Keratinocyte (primary cell): Measurements from ENCODE around the gene MYLK4. TPM values are rescaled to one million over a fixed set of nuclear protein-coding genes. Genes with fewer than 3 reads are reported as not detected.

Experiments used
- DNase-seq: peaks from one replicate; pipeline ENCODE4 v3.0.0-alpha.2; 2011; ENCODE audit warnings: low read depth, missing footprints, low spot score
- FAIRE-seq: peaks from 2 replicates; lab custom pipeline; 2011; peaks lifted over from hg19 to GRCh38; lab: Jason Lieb, UNC
- H2AFZ ChIP-seq: 2 replicates; pipeline ENCODE4 v1.6.0; 2012; ENCODE audit warnings: low read length, control low read depth, inconsistent platforms; ENCODE audit not compliant: control insufficient read depth
- H3K27ac ChIP-seq: 2 replicates; pipeline ENCODE4 v1.5.1; 2011; ENCODE audit warnings: low read length; ENCODE audit not compliant: control insufficient read depth, insufficient read depth
- H3K27me3 ChIP-seq: 3 replicates; pipeline ENCODE4 v1.6.0; 2011; ENCODE audit warnings: low read length; ENCODE audit not compliant: control insufficient read depth, insufficient read depth; ENCODE audit errors: extremely low read depth
- H3K36me3 ChIP-seq, 2 experiments: 2 replicates in 1 of 2; 3 replicates in 1 of 2; pipeline ENCODE4 v1.5.1; 2011; ENCODE audit warnings: low read length in 2 of 2, mild to moderate bottlenecking in 1 of 2; ENCODE audit not compliant: control insufficient read depth in 2 of 2, insufficient read depth in 2 of 2; ENCODE audit errors: extremely low read depth in 1 of 2
- H3K4me1 ChIP-seq: 3 replicates; pipeline ENCODE4 v1.5.1; 2011; ENCODE audit warnings: low read length; ENCODE audit not compliant: control insufficient read depth, insufficient read depth; ENCODE audit errors: extremely low read depth
- H3K4me2 ChIP-seq: 3 replicates; pipeline ENCODE4 v1.6.0; 2011; ENCODE audit warnings: low read depth, low read length; ENCODE audit not compliant: control insufficient read depth, insufficient read depth; ENCODE audit errors: extremely low read depth
- H3K4me3 ChIP-seq, 3 experiments: fragments of 200-600 bp in 1 of 3; sonication (generic) in 1 of 3; 2 replicates in 2 of 3; 3 replicates in 1 of 3; pipeline ENCODE4 v1.5.1; 2011 to 2016; ENCODE audit warnings: low read length in 3 of 3, mild to moderate bottlenecking in 3 of 3, control low read depth in 2 of 3, inconsistent platforms in 1 of 3, low read depth in 1 of 3, mixed read lengths in 1 of 3, mixed run types in 1 of 3, moderate library complexity in 1 of 3; ENCODE audit not compliant: control insufficient read depth in 2 of 3, insufficient read depth in 2 of 3; ENCODE audit errors: extremely low read depth in 1 of 3
- H3K79me2 ChIP-seq: 2 replicates; pipeline ENCODE4 v1.6.0; 2012; ENCODE audit warnings: low read length; ENCODE audit not compliant: control insufficient read depth, insufficient read depth
- H3K9ac ChIP-seq: 3 replicates; pipeline ENCODE4 v1.6.0; 2011; ENCODE audit warnings: low read length; ENCODE audit not compliant: control insufficient read depth, insufficient read depth; ENCODE audit errors: extremely low read depth
- H3K9me1 ChIP-seq: 3 replicates; pipeline ENCODE4 v1.6.0; 2011; ENCODE audit warnings: low read length; ENCODE audit not compliant: control insufficient read depth, insufficient read depth; ENCODE audit errors: extremely low read depth
- H3K9me3 ChIP-seq: 2 replicates; pipeline ENCODE4 v1.5.1; 2012; ENCODE audit warnings: low read depth, low read length; ENCODE audit not compliant: control insufficient read depth
- H4K20me1 ChIP-seq: 3 replicates; pipeline ENCODE4 v1.6.0; 2011; ENCODE audit warnings: low read length; ENCODE audit not compliant: control insufficient read depth, insufficient read depth; ENCODE audit errors: extremely low read depth
- EZH2 ChIP-seq: IDR thresholded peaks from one replicate; pipeline ENCODE4 v1.6.1; 2012; ENCODE audit warnings: inconsistent platforms, mild to moderate bottlenecking, low read length, moderate library complexity
- dilution Hi-C: fragments of 300-500 bp; cut with MboI; formaldehyde crosslinking; loops from one replicate; pipeline ENCODE4 v1.7.0; 2020; ENCODE audit warnings: low sequenced_read_pairs; ENCODE audit not compliant: extremely low pct_ligation_motif_present
- polyA plus RNA-seq, 5 experiments: library from polyadenylated mRNA; depleted of rRNA in 3 of 5; stranded (reverse) in 3 of 5; stranded (forward) in 1 of 5; unstranded in 1 of 5; fragments of >200 nt; gene quantifications; 1 replicate in 1 of 5; 2 replicates in 3 of 5; 3 replicates in 1 of 5; pipeline versions ENCODE4 v1.2.1 to v1.2.3, GENCODE V29; 2011 to 2012; ENCODE audit warnings: missing spikeins in 2 of 5, low read depth in 1 of 5, low replicate concordance in 1 of 5
- TF ChIP-seq, protein P1 (sequence below), 3 experiments: IDR thresholded peaks in 1 of 3; conservative IDR thresholded peaks in 1 of 3; optimal IDR thresholded peaks in 1 of 3; 2 replicates in 2 of 3; 3 replicates in 1 of 3; pipeline versions ENCODE3 to v1.5.1; 2011; ENCODE audit warnings: low read length in 3 of 3, mild to moderate bottlenecking in 3 of 3, moderate library complexity in 2 of 3, control low read depth in 1 of 3, inconsistent platforms in 1 of 3; ENCODE audit not compliant: insufficient read depth in 2 of 3; ENCODE audit errors: extremely low read depth in 1 of 3

Gene MYLK4
- polyA plus RNA-seq, 1 donor (not counting 4 experiments of a cell fraction or from before 2014, with no cell fraction given), result 0.31 TPM

DNA sequence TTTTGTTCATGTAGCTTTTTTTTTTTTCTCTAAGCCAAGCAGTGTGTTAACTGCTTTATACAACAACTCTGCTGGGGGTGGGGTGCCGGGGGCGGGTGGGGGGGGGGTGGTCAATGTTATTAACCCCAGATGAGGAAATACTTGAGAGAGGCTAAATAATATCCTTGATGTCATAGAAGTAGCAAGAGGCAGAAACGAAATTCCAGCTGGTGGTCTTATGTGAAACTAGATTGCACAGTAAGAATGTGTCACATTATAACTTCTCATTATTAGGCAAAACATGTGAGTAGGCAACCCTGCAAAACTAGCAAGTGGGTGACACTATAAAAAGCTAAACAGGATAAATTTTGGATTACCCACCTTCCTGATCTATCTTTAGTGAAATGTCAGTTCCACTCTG is 12.8 kb downstream of the MYLK4 start:
- Histone ChIP-seq H2AFZ (no peak overlapping the region), H3K27me3 (no peaks in the 10 kb centered on the region), H3K4me3 (no peak overlapping the region), H3K27ac (no peak overlapping the region), H3K9me1 (no peaks in the 10 kb centered on the region), H4K20me1 (no peaks in the 10 kb centered on the region), H3K4me1 (no peaks in the 10 kb centered on the region), H3K36me3 (no peaks in the 10 kb centered on the region), H3K79me2 (no peaks in the 10 kb centered on the region), H3K4me2 (no peak overlapping the region), H3K9ac (no peak overlapping the region), H3K9me3 (no peaks in the 10 kb centered on the region)
- TF ChIP-seq EZH2, result no peak
- TF ChIP-seq, protein P1, sequence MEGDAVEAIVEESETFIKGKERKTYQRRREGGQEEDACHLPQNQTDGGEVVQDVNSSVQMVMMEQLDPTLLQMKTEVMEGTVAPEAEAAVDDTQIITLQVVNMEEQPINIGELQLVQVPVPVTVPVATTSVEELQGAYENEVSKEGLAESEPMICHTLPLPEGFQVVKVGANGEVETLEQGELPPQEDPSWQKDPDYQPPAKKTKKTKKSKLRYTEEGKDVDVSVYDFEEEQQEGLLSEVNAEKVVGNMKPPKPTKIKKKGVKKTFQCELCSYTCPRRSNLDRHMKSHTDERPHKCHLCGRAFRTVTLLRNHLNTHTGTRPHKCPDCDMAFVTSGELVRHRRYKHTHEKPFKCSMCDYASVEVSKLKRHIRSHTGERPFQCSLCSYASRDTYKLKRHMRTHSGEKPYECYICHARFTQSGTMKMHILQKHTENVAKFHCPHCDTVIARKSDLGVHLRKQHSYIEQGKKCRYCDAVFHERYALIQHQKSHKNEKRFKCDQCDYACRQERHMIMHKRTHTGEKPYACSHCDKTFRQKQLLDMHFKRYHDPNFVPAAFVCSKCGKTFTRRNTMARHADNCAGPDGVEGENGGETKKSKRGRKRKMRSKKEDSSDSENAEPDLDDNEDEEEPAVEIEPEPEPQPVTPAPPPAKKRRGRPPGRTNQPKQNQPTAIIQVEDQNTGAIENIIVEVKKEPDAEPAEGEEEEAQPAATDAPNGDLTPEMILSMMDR (optimal IDR thresholded peaks at IDR 0.05 in 1 of 3, IDR thresholded peaks at IDR 0.05 in 1 of 3, conservative IDR thresholded peaks at IDR 0.05 in 1 of 3; ENCODE audit: extremely low read depth in 1 of 3, insufficient read depth in 2 of 3, low read length in 3 of 3), result no peak
- dilution Hi-C loops, result no loop called here
- DNase-seq (no peak), FAIRE-seq (no peak)

GRCh38 chr6:2734488-2735166 is 16.1 kb downstream of the MYLK4 start:
- dilution Hi-C loops, result no loop called here
- no peak overlapping the region for H3K9ac ChIP-seq
- no peaks in the 10 kb centered on the region for H3K9me1 ChIP-seq
- H4K20me1 ChIP-seq, result no peaks in the 10 kb centered on the region
- no peaks in the 10 kb centered on the region for H3K36me3 ChIP-seq
- no peaks in the 10 kb centered on the region for H3K27me3 ChIP-seq
- no peak overlapping the region for H2AFZ ChIP-seq
- FAIRE-seq (no peak), DNase-seq (no peak)
- H3K4me1 ChIP-seq, result no peaks in the 10 kb centered on the region
- H3K79me2 ChIP-seq, result no peaks in the 10 kb centered on the region
- H3K4me2 ChIP-seq, result no peak overlapping the region
- TF ChIP-seq, protein P1 (optimal IDR thresholded peaks at IDR 0.05 in 1 of 3, IDR thresholded peaks at IDR 0.05 in 1 of 3, conservative IDR thresholded peaks at IDR 0.05 in 1 of 3; ENCODE audit: extremely low read depth in 1 of 3, insufficient read depth in 2 of 3, low read length in 3 of 3), result no peak
- TF ChIP-seq EZH2, result no peak
- no peak overlapping the region for H3K4me3 ChIP-seq
- no peaks in the 10 kb centered on the region for H3K9me3 ChIP-seq
- H3K27ac ChIP-seq, result no peak overlapping the region
